Activated CD4-positive, alpha-beta T cell treated with anti-CD3 and anti-CD28 coated beads, Interleukin-2, amount 10 ng/mL, durations not matched to agents 24 days and 14 days (primary cell): ENCODE data around the gene ZNF436. TPM values are rescaled to one million over a fixed set of nuclear protein-coding genes. Genes with fewer than 3 reads are reported as not detected.

Experiments
- total RNA-seq: library from RNA; stranded (reverse); gene quantifications from 2 replicates; pipeline ENCODE4 v1.2.3, GENCODE V29; 2022

ZNF436 gene
- total RNA-seq, 1 donor from 2014 or later = 5.2 TPM

Other genes with a start within 250 kb of the ZNF436 start
- gene LUZP1, start 201.0 kb downstream of the ZNF436 start, total RNA-seq = 21.6 and 23.2 TPM in 2 replicates
- gene HTR1D, start 152.3 kb downstream of the ZNF436 start, total RNA-seq = not detected in 2 replicates
- gene HNRNPR, start 25.6 kb downstream of the ZNF436 start, total RNA-seq = 229 and 235 TPM in 2 replicates
- gene TCEA3, start 54.9 kb upstream of the ZNF436 start, total RNA-seq = 6.7 and 7.8 TPM in 2 replicates
- 0.40 and 0.63 TPM in 2 replicates for gene ASAP3, start 114.3 kb upstream of the ZNF436 start, total RNA-seq
- gene E2F2, start 161.4 kb upstream of the ZNF436 start, total RNA-seq = 30.4 and 33.7 TPM in 2 replicates
- gene ID3, start 189.7 kb upstream of the ZNF436 start, total RNA-seq = 21.2 and 23.5 TPM in 2 replicates